Activated CD8-positive, alpha-beta T cell treated with anti-CD3 and anti-CD28 coated beads for 36 hours (primary cell): ENCODE data around the gene PFDN2. TPM values are rescaled to one million over a fixed set of nuclear protein-coding genes. Genes with fewer than 3 reads are reported as not detected.

Experiments
- ATAC-seq: fragments of 200-7000 bp; cut with Tn5 transposase; one replicate; pipeline ENCODE4 v1.10.0; 2021; ENCODE audit warnings: mild to moderate bottlenecking, moderate library complexity
- CTCF ChIA-PET: fragments of 350-600 bp; sonication (Branson Sonifier 250); formaldehyde crosslinking; loops from one replicate; lab custom pipeline; 2021; ENCODE audit warnings: antibody characterized with exemption; lab: Charles Lee
- POLR2A ChIA-PET: fragments of 350-600 bp; sonication (Branson Sonifier 250); formaldehyde crosslinking; loops from one replicate; lab custom pipeline; 2021; ENCODE audit warnings: antibody characterized with exemption; lab: Charles Lee
- DNase-seq: peaks from one replicate; pipeline ENCODE4 v3.0.0-alpha.2; 2020
- H3K27ac Mint-ChIP-seq: one replicate; pipeline ENCODE4 v1.8.0; 2021; ENCODE audit warnings: mild to moderate bottlenecking, mixed read lengths
- H3K27me3 Mint-ChIP-seq: one replicate; pipeline ENCODE4 v1.8.0; 2021; ENCODE audit warnings: mixed read lengths
- H3K36me3 Mint-ChIP-seq: one replicate; pipeline ENCODE4 v1.8.0; 2021; ENCODE audit warnings: low read depth, mixed read lengths
- H3K4me1 Mint-ChIP-seq: one replicate; pipeline ENCODE4 v1.8.0; 2021; ENCODE audit warnings: low read depth, mixed read lengths
- H3K4me3 Mint-ChIP-seq: one replicate; pipeline ENCODE4 v1.8.0; 2021; ENCODE audit warnings: mild to moderate bottlenecking, moderate library complexity, mixed read lengths
- H3K9me3 Mint-ChIP-seq: one replicate; pipeline ENCODE4 v1.8.0; 2021; ENCODE audit warnings: mixed read lengths
- intact Hi-C: fragments of 100-400 bp; cut with micrococcal nuclease; formaldehyde crosslinking; loops from one replicate; pipeline ENCODE4 v1.10.0; 2022
- total RNA-seq, 2 experiments: library from RNA; stranded (reverse); gene quantifications; one replicate each; pipeline ENCODE4 v1.2.3, GENCODE V29; 2021
- TF ChIP-seq, protein P1 (sequence below): fragments of 200-600 bp; IDR thresholded peaks from one replicate; pipeline ENCODE4 v1.8.0; 2022; ENCODE audit warnings: antibody characterized with exemption, mild to moderate bottlenecking

PFDN2 gene
- total RNA-seq, 2 experiments from 2014 or later: 137 to 144 TPM

DNA sequence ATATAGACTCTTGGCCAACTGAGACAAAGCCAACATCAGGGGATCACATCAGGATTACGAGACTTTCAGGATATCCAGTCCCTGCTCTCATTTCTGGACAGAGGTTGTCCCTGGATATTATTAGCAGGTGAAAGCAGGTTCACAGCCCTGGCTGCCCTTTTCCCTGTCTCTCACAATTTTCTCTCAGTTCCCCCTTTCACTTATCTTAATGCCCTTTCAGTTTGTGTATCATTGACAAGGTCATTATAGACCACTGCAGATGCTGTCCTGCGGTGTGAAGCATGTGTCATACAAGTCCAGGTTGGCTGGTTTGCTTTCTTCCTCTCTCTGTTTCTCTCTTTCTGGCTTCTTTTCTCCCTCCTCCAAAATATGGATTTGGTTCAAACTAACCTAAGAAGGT, 21.8 kb downstream of the PFDN2 start:
- no peak overlapping the region for H3K27ac Mint-ChIP-seq
- ATAC-seq (no peak), DNase-seq (no peak)
- TF ChIP-seq, protein P1, sequence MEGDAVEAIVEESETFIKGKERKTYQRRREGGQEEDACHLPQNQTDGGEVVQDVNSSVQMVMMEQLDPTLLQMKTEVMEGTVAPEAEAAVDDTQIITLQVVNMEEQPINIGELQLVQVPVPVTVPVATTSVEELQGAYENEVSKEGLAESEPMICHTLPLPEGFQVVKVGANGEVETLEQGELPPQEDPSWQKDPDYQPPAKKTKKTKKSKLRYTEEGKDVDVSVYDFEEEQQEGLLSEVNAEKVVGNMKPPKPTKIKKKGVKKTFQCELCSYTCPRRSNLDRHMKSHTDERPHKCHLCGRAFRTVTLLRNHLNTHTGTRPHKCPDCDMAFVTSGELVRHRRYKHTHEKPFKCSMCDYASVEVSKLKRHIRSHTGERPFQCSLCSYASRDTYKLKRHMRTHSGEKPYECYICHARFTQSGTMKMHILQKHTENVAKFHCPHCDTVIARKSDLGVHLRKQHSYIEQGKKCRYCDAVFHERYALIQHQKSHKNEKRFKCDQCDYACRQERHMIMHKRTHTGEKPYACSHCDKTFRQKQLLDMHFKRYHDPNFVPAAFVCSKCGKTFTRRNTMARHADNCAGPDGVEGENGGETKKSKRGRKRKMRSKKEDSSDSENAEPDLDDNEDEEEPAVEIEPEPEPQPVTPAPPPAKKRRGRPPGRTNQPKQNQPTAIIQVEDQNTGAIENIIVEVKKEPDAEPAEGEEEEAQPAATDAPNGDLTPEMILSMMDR: no peak
- H3K4me3 Mint-ChIP-seq: no peak overlapping the region
- H3K4me1 Mint-ChIP-seq: peaks cover 67% of the 10 kb centered on the region
- no peaks in the 10 kb centered on the region for H3K9me3 Mint-ChIP-seq
- CTCF ChIA-PET: interaction anchor here (1.5 to 9.4 kb wide), 10 partner anchors 9 to 106 kb away, joined by 3 to 200 read pairs (median 32); partner anchors contain the start of genes ARHGAP30, NIT1, PFDN2 and TSTD1
- H3K27me3 Mint-ChIP-seq: no peaks in the 10 kb centered on the region
- peaks cover 13% of the 10 kb centered on the region for H3K36me3 Mint-ChIP-seq
- intact Hi-C loops: loop anchor here (5.0 kb wide), 1 partner anchor 99 kb away; no protein-coding TSS in a partner anchor
- POLR2A ChIA-PET: interaction anchor here (4.5 to 8.2 kb wide), 2 partner anchors 26 to 49 kb away, joined by 32 to 57 read pairs; partner anchors contain the start of genes ARHGAP30 and USF1

DNA sequence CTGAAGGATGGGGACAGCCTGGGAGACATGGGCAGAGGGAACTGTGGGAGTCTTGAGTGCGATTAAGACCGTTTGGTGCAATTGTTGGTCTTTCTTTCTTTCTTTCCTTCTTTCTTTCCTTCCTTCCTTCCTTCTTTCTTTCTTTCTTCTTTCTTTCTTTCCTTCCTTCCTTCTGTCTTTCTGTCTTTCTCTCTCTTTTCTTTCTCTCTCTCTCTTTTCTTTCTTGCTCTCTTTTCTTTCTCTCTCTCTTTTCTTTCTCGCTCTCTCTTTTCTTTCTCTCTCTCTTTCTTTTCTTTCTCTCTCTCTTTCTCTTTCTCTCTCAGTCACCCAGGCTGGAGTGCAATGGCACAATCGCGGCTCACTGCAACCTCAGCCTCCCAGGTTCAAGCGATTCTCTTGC, 22.6 kb downstream of the PFDN2 start:
- peaks cover 11% of the 10 kb centered on the region for H3K36me3 Mint-ChIP-seq
- CTCF ChIA-PET: interaction anchor here (1.1 to 9.4 kb wide), 4 partner anchors 26 to 105 kb away, joined by 3 to 200 read pairs (median 4); partner anchors contain the start of gene ARHGAP30

DNA sequence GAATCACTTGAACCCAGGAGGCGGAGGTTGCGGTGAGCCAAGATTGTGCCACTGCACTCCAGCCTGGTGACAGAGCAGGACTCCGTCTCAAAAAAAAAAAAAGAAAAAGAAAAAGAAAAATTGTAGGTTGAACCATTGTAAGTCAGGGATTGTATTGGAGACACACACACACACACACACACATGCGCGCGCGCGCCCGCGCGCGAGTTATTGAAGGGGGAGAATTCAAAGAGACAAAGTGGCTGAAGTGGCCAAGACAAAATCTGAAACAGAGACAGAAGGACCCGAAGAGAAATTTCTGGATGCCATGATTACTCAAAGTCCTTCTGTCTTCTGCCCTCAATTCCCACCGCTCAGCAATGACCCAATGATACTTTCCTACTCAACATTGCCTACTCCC, 23.4 kb downstream of the PFDN2 start:
- Mint-ChIP-seq H3K4me1 (peaks cover 76% of the 10 kb centered on the region), H3K27ac (no peak overlapping the region), H3K27me3 (no peaks in the 10 kb centered on the region), H3K4me3 (no peak overlapping the region), H3K36me3 (peaks cover 6% of the 10 kb centered on the region), H3K9me3 (no peaks in the 10 kb centered on the region)
- CTCF ChIA-PET: interaction anchor here (1.1 to 9.4 kb wide), 4 partner anchors 25 to 104 kb away, joined by 3 to 200 read pairs (median 4); partner anchors contain the start of gene ARHGAP30
- no peak for DNase-seq
- POLR2A ChIA-PET: interaction anchor here (1.2 to 8.2 kb wide), 3 partner anchors 23 to 48 kb away, joined by 3 to 57 read pairs (median 32); partner anchors contain the start of genes ARHGAP30 and USF1
- ATAC-seq: no peak
- intact Hi-C loops: no loop called here
- TF ChIP-seq, protein P1: no peak

More for the DNA sequence above, 22.6 kb downstream of the PFDN2 start:
- no peak overlapping the region for H3K4me3 Mint-ChIP-seq
- DNase-seq (no peak), ATAC-seq (no peak)
- TF ChIP-seq, protein P1: no peak
- POLR2A ChIA-PET: interaction anchor here (1.2 to 8.2 kb wide), 3 partner anchors 22 to 49 kb away, joined by 3 to 57 read pairs (median 32); partner anchors contain the start of genes ARHGAP30 and USF1
- intact Hi-C loops: loop anchor here (5.0 kb wide), 1 partner anchor 98 kb away; no protein-coding TSS in a partner anchor
- no peaks in the 10 kb centered on the region for H3K27me3 Mint-ChIP-seq
- H3K9me3 Mint-ChIP-seq: no peaks in the 10 kb centered on the region
- H3K27ac Mint-ChIP-seq: no peak overlapping the region
- peaks cover 72% of the 10 kb centered on the region for H3K4me1 Mint-ChIP-seq

DNA sequence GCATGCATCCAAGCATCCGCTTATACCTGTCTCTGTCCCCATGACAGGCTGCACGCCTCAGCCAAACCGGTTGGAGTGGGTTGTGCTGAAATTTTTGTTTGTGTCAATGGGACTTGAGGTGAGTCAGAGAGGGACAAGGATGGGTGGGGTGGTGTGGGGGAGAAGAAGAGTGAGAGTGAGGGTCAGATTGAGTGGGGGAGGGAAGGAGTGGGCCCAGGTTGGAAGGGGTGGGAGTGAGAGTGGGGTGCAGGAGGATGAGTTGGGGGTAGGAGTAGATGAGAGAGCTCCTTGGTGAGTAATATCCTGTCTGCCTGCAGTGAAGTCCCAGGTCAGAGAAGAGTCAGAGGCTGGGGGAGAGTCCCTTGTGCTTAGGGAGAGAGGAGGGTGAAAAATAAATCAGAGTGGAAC, 25.2 kb downstream of the PFDN2 start:
- Mint-ChIP-seq H3K4me3 (no peak overlapping the region), H3K27me3 (no peaks in the 10 kb centered on the region), H3K27ac (no peak overlapping the region), H3K36me3 (no peaks in the 10 kb centered on the region), H3K4me1 (peaks cover 64% of the 10 kb centered on the region), H3K9me3 (no peaks in the 10 kb centered on the region)
- ATAC-seq (peak; percentile 92), DNase-seq (peak; percentile 72)
- intact Hi-C loops: no loop called here
- ChIA-PET CTCF (interaction anchor here (0.7 to 9.4 kb wide), 6 partner anchors 23 to 141 kb away, joined by 3 to 200 read pairs (median 4); partner anchors contain the start of gene ARHGAP30), POLR2A (interaction anchor here (0.6 to 8.2 kb wide), 4 partner anchors 14 to 47 kb away, joined by 3 to 57 read pairs (median 4); partner anchors contain the start of genes ARHGAP30 and USF1)
- TF ChIP-seq, protein P1: no peak
